Hematopoietic multipotent progenitor cell treated with erythropoietin and hydrocortisone succinate and interleukin-3 and kit ligand, for 6 days (in vitro differentiated cells): Measurements from ENCODE around the gene SDK2.
A peak's percentile ranks its signal among the peaks of the same experiment; 100 is the strongest.

Source experiments
- DNase-seq: peaks from one replicate; pipeline ENCODE4 v3.0.0-alpha.2; 2015

Gene SDK2

GRCh38 chr17:73551759-73552158 lies 92.5 kb downstream of the SDK2 start:
- DNase-seq, result peak; percentile 16

- DNase-seq, result no peak
Measured at GRCh38 chr17:73551144-73551543, 93.1 kb downstream of the SDK2 start.

- DNase-seq, result no peak
Measured at GRCh38 chr17:73550556-73550955, 93.7 kb downstream of the SDK2 start.

- no peak for DNase-seq
Measured at GRCh38 chr17:73549841-73550430, 94.3 kb downstream of the SDK2 start.

GRCh38 chr17:73548620-73549311 lies 95.5 kb downstream of the SDK2 start:
- no peak for DNase-seq

GRCh38 chr17:73547790-73548189 lies 96.5 kb downstream of the SDK2 start:
- DNase-seq, result no peak

GRCh38 chr17:73546770-73547536 lies 97.3 kb downstream of the SDK2 start:
- DNase-seq, result peak; percentile 91

- DNase-seq, result no peak
Measured at GRCh38 chr17:73546114-73546513, 98.1 kb downstream of the SDK2 start.

GRCh38 chr17:73545109-73546032 lies 98.9 kb downstream of the SDK2 start:
- DNase-seq, result no peak

- DNase-seq, result no peak
Measured at GRCh38 chr17:73544333-73544732, 99.9 kb downstream of the SDK2 start.

- DNase-seq, result no peak
Measured at GRCh38 chr17:73542323-73542722, 101.9 kb downstream of the SDK2 start.

GRCh38 chr17:73541561-73541981 lies 102.7 kb downstream of the SDK2 start:
- no peak for DNase-seq

GRCh38 chr17:73541111-73541510 lies 103.1 kb downstream of the SDK2 start:
- DNase-seq, result no peak

- DNase-seq, result no peak
Measured at GRCh38 chr17:73539166-73539565, 105.1 kb downstream of the SDK2 start.

GRCh38 chr17:73538445-73538844 lies 105.8 kb downstream of the SDK2 start:
- DNase-seq, result no peak

- no peak for DNase-seq
Measured at GRCh38 chr17:73536700-73537605, 107.3 kb downstream of the SDK2 start.

- DNase-seq, result no peak
Measured at GRCh38 chr17:73535746-73536145, 108.5 kb downstream of the SDK2 start.

GRCh38 chr17:73534209-73534909 lies 109.9 kb downstream of the SDK2 start:
- DNase-seq, result no peak

GRCh38 chr17:73533781-73534180 lies 110.5 kb downstream of the SDK2 start:
- no peak for DNase-seq

GRCh38 chr17:73533127-73533526 lies 111.1 kb downstream of the SDK2 start:
- DNase-seq, result no peak

- no peak for DNase-seq
Measured at GRCh38 chr17:73532421-73532901, 111.8 kb downstream of the SDK2 start.
